ENCODE data around the gene PIR.

GRCh38 chrX:15405846-15406245 is 87.3 kb downstream of the PIR start:
- TF ChIP-seq CTCF (IDR thresholded peaks at IDR 0.05) (no peak), POLR2A (IDR thresholded peaks at IDR 0.05) (no peak)

All from adrenal gland (tissue), 5 donors.